GM19023 (cell line): ENCODE results near the gene RTL10.

Source experiments
- ATAC-seq: cut with Tn5 transposase; IDR thresholded peaks from one replicate; pipeline ENCODE4 v1.9.1; 2021; ENCODE audit warnings: mild to moderate bottlenecking, moderate library complexity; ENCODE audit not compliant: unreplicated experiment

The RTL10 gene

GRCh38 chr22:19876314-19876940 lies 21.8 kb upstream of the RTL10 start:
- no peak for ATAC-seq

DNA sequence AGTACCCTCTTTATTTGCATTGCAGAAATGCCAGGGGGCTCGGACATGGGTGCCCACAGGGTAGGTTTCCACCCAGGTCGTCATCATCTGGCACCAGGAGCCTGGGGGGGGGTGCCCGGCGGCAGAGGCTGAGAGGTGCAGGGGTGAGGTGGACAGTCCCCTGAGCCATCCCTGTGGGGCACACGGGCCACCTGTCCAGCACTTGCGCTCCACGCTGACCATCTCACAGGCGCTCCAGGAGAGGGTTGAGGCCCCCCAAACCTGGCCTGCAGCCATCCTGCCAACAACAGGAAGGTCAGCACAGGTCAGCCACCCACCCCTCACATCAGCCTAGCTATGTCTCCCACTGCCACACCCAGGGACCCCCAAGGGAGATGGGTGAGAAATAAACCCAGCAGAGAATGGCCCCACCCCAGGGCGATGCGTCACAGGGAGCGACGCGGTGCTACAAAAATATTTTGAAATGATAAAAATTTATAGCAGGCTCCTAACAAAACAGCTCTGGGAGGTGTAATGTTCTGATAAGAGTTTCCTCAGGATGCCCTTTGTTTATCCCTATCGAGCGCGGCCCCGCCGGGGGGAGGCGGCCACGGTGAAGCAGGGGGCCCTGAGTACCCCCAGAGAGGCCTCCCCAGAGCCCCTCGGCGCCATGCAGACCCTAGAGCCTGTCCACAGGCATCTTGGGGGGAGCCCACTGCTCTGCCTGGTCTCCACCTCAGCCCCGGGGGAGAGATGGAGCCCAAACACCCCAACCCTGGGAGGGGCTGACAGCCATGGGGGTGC lies 21.0 kb upstream of the RTL10 start:
- ATAC-seq, result no peak

DNA sequence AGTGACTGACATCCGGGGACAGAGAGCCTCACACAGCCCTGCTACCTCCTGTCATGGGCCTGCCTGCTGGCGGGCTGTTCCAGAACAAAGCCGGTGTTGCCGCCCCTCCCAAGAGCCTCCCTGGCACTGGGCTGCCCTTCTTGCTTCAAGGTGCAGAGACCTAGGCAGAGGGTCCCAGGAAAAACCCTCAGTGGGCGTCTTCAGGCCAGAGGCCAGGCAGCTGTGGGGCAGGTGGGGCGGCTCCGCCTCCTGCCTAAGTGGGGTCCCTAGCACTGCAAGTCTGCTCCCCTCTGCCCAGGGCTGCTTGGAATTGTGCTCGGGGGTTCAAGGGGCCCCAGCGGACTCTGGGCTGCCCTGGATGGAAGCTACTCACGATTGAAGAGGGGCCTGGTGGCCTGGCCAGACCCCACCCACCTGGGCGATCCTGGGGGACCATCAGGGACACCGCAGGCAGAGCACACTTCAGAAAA lies 20.4 kb upstream of the RTL10 start:
- no peak for ATAC-seq

GRCh38 chr22:19874307-19875060 lies 19.8 kb upstream of the RTL10 start:
- no peak for ATAC-seq

DNA sequence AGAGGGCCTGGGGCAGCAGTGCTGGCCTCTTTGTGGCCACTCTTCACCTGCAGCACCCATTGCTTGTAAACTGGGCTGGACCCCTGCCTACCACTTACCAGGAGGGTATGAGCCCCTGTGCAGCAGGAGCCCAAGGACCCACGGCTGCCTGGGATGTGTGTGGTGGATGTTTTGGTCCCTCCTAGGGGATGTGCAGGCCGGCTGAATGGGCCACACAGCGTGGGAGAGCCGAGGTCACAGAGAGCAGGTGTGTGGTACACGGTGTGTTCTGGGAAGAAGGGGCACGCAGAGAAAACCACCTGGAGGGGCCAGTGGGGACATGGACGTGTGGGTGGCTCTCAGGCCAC lies 19.3 kb upstream of the RTL10 start:
- no peak for ATAC-seq

GRCh38 chr22:19873138-19873959 lies 18.7 kb upstream of the RTL10 start:
- ATAC-seq, result no peak

DNA sequence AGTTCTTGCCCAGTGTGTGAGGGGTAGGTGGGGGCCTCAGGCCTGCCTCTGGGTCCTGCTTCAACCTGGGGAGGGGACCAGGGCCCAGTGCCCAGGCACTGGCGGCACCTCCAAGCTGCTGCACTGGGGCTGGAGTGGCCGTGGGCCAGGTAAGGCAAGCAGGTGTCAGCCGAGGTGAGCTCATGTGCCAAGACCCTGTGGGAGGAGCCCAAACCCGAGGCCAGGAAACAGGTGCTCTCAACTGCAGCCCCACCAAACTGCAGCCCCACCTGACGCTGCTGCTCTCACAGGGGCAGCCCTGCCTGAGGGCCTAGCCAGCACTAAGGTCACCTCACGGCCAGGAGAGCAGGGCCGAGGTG lies 18.1 kb upstream of the RTL10 start:
- no peak for ATAC-seq

- no peak for ATAC-seq
Measured at GRCh38 chr22:19871845-19872778, 17.4 kb upstream of the RTL10 start.

GRCh38 chr22:19871023-19871844 lies 16.6 kb upstream of the RTL10 start:
- no peak for ATAC-seq

DNA sequence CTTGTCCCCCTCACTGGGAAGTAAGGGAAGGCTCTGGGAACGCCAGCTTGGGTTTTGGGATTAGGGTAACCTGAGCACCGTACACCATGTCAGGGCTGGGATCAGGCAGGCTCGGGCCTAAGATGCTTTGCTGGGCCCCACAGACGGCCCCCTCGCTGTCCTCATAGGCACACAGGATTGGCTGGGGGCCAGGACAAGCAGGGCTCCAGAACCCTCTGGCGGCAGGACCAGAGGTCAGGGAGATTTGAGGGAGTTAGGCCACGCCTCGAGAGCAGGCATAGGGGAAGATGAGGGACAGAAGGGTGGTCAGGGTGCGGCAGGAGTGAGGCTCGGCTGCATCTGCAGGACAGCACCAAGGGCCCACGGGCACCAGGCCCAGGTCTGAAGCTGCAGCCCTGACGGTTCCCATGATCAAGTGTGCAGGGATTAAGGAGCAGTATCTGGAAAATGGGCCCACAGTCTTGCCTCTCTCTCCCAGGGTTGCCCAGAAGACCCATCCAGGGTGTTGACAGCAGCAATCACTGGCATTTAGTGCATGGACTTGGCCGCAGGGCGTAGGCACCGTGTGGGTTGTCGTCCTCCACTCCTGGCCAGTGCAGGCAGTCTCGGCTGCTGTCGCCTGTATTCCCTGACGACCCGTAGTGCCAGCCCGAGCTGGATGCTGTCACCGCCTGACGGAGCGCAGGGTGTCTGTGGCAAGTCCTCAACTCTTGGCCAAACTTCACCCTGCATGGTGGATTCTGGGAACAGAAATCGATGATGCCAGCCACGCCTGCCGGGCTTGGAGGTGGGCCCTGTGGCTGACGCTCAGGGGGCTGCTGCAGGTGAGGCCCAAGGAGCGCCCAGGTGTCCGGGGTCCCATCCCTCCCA lies 15.7 kb upstream of the RTL10 start:
- no peak for ATAC-seq

GRCh38 chr22:19869497-19870152 lies 15.0 kb upstream of the RTL10 start:
- no peak for ATAC-seq

DNA sequence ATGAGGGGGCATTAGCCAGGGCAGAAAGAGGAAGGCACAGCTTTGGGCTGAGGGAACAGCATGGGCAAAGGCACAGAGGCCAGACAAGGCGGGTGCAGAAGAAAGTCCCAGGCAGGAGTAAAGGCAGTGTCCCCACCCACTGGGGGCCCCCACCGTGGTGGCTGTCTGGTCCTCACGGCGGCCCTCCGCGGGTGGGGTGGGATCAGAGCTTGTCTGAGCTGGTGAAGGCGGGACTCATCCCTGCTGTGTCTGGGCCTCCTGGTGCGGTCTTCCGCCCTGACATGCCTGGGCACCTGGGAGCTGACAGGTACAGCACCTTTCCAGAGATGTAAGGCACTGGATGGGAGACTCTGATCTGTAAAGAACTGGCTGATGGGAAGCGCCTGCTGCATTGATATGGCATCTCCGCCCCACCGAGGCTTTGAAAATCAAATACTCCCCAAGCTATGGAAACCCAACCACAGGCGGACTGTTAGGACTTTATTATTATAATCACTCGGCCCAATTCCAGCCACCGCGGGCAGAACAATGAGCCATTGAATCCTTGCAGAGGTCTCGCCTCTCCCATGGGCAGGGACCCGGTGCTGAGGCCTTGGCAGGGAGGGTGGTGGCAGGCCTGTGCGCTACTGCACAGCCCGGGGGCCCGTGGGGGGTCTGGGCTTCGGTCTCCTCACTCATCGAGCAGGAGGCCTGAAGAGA lies 14.2 kb upstream of the RTL10 start:
- ATAC-seq, result no peak

DNA sequence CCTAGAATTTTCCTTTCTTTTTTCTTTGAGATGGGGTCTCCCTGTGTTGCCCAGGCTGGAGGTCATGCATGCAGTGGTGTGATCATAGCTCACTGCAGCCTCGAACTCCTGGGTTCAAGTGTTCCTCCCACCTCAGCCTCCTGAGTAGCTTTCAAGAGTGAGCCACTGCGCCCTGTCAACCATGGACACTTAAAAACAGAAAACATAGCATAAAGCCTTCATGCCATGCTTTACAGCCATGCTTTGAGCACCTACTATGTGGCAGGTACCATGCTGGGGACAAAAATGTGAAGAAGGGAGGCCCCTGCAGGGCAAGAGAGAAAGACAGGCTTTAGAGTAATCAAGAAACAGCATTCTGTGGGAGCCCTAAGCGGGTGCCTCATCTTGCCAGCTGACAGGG lies 13.7 kb upstream of the RTL10 start:
- ATAC-seq, result no peak

DNA sequence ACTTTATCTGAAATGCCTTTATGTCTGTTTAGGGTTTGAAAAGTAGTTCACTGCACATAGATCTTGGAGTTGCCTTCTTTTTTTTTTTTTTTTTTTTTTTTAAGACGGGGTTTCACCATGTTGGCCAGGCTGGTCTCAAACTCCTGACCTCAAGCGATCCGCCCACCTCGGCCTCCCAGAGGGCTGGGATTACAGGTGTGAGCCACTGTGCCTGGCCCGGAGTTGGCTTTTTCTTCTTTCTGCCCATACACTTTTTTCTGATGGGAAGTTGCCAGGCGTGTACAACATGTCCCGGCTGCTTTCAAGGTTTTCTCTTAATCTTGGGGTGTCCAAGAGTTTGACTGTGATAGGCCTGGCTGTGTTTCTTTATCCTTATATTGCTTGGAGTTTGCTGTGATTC lies 12.9 kb upstream of the RTL10 start:
- no peak for ATAC-seq

DNA sequence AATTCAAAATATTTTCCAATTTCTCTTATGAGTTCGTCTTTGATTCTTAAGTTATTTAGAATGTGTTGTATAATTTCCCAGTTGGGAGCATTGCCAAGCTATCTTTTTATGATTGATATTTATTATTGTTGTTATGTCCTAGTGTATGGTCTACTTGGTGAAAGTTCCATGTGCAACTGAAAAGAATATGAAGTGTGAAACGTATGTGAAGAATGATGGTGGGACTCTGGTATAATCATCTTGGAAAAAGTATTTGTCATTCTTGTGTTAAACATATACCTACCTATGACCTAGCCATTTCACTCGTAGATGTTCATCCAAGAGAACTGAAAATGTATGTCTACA lies 12.0 kb upstream of the RTL10 start:
- no peak for ATAC-seq

DNA sequence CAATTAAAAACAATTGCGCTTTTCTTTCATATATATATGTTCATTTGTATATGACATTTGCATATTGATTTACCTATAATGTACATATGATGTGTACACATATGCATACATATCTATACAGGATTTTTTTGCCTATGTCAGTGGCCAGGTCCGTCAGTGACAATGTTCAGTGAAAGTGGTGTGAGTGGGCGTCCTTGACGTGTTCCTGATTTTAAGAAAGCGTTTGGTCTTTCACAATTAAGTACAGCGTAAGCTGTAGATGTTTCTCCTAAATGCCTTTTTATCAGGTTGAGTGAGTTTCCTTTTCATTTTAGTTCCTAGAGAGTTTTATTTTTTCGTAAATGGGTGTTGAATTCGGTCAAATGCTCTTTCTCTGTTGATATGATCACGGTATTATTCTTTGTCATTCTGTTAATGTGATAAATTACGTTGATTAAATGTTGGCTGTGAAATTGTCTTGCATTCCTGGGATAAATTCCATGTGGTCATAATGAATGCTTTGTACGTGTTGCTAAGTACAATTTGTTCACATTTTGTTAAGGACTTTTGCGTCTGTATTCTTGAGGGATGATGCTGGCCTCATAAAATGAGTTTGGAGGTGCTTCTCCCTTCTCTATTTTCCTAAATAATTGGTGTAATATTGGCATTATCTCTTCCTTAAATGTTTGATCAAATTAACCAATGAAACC lies 10.6 kb upstream of the RTL10 start:
- no peak for ATAC-seq
